ENCODE data around the gene EOLA2.
"Not testable (repeated sequence)": the region's sequence is repeated elsewhere in the genome, so short reads cannot be mapped to it uniquely, and the experiment has no call there.

Gene EOLA2

GRCh38 chrX:149916745-149917392, 21.4 kb downstream of the EOLA2 start:
- H3K27ac Mint-ChIP-seq = peak overlapping the region; percentile 69
- H3K27me3 Mint-ChIP-seq = no peaks in the 10 kb centered on the region
- ATAC-seq = peak; percentile 86

GRCh38 chrX:149910178-149910695, 28.1 kb downstream of the EOLA2 start:
- Mint-ChIP-seq H3K4me3 (no peak overlapping the region), H3K9me3 (peaks cover 3% of the 10 kb centered on the region), H3K4me1 (peaks cover 1% of the 10 kb centered on the region), H3K27ac (no peak overlapping the region), H3K27me3 (no peaks in the 10 kb centered on the region), H3K36me3 (no peaks in the 10 kb centered on the region)
- no peak for ATAC-seq

More at GRCh38 chrX:149916745-149917392, 21.4 kb downstream of the EOLA2 start:
- Mint-ChIP-seq H3K9me3 (peaks cover 3% of the 10 kb centered on the region), H3K4me3 (no peak overlapping the region), H3K36me3 (no peaks in the 10 kb centered on the region), H3K4me1 (peaks cover 7% of the 10 kb centered on the region)

- Mint-ChIP-seq H3K9me3 (peaks cover 3% of the 10 kb centered on the region), H3K36me3 (no peaks in the 10 kb centered on the region), H3K4me1 (no peaks in the 10 kb centered on the region), H3K27me3 (no peaks in the 10 kb centered on the region), H3K27ac (no peak overlapping the region), H3K4me3 (no peak overlapping the region)
- no peak for ATAC-seq
These were observed 28.7 kb downstream of the EOLA2 start for GRCh38 chrX:149909324-149910177.

- no peaks in the 10 kb centered on the region for H3K27me3 Mint-ChIP-seq
- no peak overlapping the region for H3K4me3 Mint-ChIP-seq
- no peaks in the 10 kb centered on the region for H3K4me1 Mint-ChIP-seq
- H3K36me3 Mint-ChIP-seq = no peaks in the 10 kb centered on the region
- no peak overlapping the region for H3K27ac Mint-ChIP-seq
- H3K9me3 Mint-ChIP-seq = no peaks in the 10 kb centered on the region
- no peak for ATAC-seq
These were observed 29.6 kb downstream of the EOLA2 start for GRCh38 chrX:149908727-149909126.

GRCh38 chrX:149908308-149908707, 30.0 kb downstream of the EOLA2 start:
- H3K4me1 Mint-ChIP-seq = no peaks in the 10 kb centered on the region
- H3K27me3 Mint-ChIP-seq = no peaks in the 10 kb centered on the region
- no peak overlapping the region for H3K27ac Mint-ChIP-seq
- H3K36me3 Mint-ChIP-seq = no peaks in the 10 kb centered on the region
- H3K9me3 Mint-ChIP-seq = no peaks in the 10 kb centered on the region
- no peak overlapping the region for H3K4me3 Mint-ChIP-seq
- peak; percentile 54 for ATAC-seq

- Mint-ChIP-seq H3K27me3 (no peaks in the 10 kb centered on the region), H3K4me3 (peak overlapping the region; percentile 57), H3K27ac (no peak overlapping the region), H3K36me3 (no peaks in the 10 kb centered on the region), H3K9me3 (no peaks in the 10 kb centered on the region), H3K4me1 (no peaks in the 10 kb centered on the region)
- no peak for ATAC-seq
These were observed 34.2 kb downstream of the EOLA2 start for GRCh38 chrX:149903889-149904748.

- Mint-ChIP-seq H3K27me3 (no peaks in the 10 kb centered on the region), H3K4me3 (no peak overlapping the region), H3K9me3 (peaks cover 6% of the 10 kb centered on the region), H3K36me3 (no peaks in the 10 kb centered on the region), H3K27ac (no peak overlapping the region), H3K4me1 (no peaks in the 10 kb centered on the region)
- ATAC-seq = no peak
These were observed 39.7 kb downstream of the EOLA2 start for GRCh38 chrX:149898554-149898953.

- not testable (repeated sequence) for H3K27ac Mint-ChIP-seq, H3K27me3 Mint-ChIP-seq, H3K9me3 Mint-ChIP-seq, H3K36me3 Mint-ChIP-seq, H3K4me3 Mint-ChIP-seq, ATAC-seq, H3K4me1 Mint-ChIP-seq
These were observed 47.5 kb downstream of the EOLA2 start for GRCh38 chrX:149890828-149891227.

All from stimulated activated memory B cell treated with anti-CD40 and anti-IgM and Interleukin-4, amounts not matched to agents 10 μg/mL and 1 μg/mL and 100 μg/mL, for 72 hours (primary cell).